AG09309 (cell line): Measurements from ENCODE around the gene RFX4.

ENCODE experiments used
- DNase-seq: peaks from one replicate; pipeline ENCODE4 v3.0.0-alpha.2; 2010; ENCODE audit warnings: low read depth
- H3K4me3 ChIP-seq: 2 replicates; pipeline ENCODE4 v1.5.1; 2011; ENCODE audit warnings: mild to moderate bottlenecking, low read depth, low read length, moderate library complexity; ENCODE audit not compliant: control insufficient read depth
- CTCF ChIP-seq: IDR thresholded peaks from 2 replicates; pipeline ENCODE4 v1.5.1; 2011; ENCODE audit warnings: mild to moderate bottlenecking, low read depth, low read length, inconsistent platforms; ENCODE audit not compliant: insufficient read depth, control insufficient read depth; ENCODE audit errors: missing control alignments

Gene RFX4

DNA sequence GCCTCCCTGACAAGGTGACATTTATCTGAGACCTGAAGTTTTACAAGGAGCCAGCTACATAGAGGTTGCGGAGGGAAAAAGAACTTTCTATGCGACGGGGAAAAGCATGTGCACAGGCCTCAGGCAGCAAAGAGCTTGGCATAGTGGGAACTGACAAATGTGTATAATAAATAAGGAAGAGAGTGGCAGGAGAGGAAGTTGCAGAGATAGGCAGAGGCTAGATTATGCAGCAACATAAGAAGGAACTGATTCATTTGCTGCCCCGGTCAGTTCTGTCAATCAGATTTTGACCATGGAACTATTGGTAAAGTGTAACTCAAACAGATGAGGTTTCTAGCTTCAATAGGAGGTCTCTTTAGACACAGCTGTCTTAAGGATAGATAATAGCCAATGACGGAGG, 158.0 kb downstream of the RFX4 start:
- no peak for DNase-seq
- H3K4me3 ChIP-seq = no peak overlapping the region
- no peak for TF ChIP-seq CTCF

DNA sequence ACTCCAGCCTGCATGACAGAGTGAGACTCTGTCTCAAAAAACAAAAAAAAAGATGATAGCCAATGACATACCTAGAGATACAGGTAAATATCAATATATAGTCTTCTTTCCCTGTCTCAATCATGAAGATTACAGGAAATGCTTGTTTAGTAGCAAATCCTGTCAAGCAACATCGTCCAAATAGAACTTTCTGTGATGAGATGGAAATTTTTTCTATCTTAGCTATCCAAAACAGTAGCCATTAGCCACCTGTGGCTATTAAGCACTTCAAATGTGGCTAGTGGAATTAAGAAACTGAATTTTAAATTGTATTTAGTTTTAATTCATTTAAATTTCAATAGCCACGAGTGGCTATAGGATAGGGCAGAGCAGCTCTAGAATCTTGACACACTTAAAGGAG, 158.4 kb downstream of the RFX4 start:
- no peak for TF ChIP-seq CTCF
- H3K4me3 ChIP-seq = no peak overlapping the region
- DNase-seq = no peak

GRCh38 chr12:106743270-106743988, 160.6 kb downstream of the RFX4 start:
- no peak overlapping the region for H3K4me3 ChIP-seq
- no peak for DNase-seq
- TF ChIP-seq CTCF = no peak

- DNase-seq = no peak
- H3K4me3 ChIP-seq = no peak overlapping the region
- no peak for TF ChIP-seq CTCF
These were observed 161.8 kb downstream of the RFX4 start for GRCh38 chr12:106744600-106744999.

DNA sequence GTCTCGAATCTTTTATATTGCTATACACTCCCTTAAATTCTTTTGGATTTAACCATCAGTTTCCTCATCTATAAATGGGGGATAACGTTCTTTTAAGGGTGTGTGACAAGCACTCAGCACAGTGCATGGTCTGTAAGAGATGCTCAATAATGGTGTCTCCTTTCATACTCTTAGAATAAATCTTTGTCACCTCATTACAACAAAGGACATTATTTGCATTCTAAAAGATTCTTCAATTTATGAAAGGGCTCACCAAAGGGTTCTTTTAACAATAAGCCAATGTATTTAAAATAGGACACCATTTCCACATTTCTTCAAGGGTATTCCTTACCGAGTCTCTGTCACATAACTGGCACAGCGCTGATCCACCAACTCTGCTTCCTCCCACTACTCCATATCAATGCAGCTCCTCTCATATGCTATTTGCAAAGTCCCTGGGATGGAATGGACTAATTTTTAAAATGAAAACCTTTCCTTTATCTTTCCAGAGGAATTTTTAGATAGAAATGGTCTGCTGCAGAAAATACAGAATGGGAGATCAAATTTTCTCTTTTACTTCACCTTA, 162.5 kb downstream of the RFX4 start:
- no peak for TF ChIP-seq CTCF

GRCh38 chr12:106747973-106748436, 165.2 kb downstream of the RFX4 start:
- DNase-seq = no peak
- H3K4me3 ChIP-seq = no peak overlapping the region
- no peak for TF ChIP-seq CTCF

More for the DNA sequence above, 162.5 kb downstream of the RFX4 start:
- no peak for DNase-seq
- no peak overlapping the region for H3K4me3 ChIP-seq
